NCI-H1105 treated with DMSO at 0.1 percent for 48 hours (cell line): ENCODE data around the gene PROCA1.

ENCODE experiments used
- DNase-seq: peaks from one replicate; lab custom pipeline; 2025; lab: John Stamatoyannopoulos, UW

PROCA1 gene

GRCh38 chr17:28711723-28712031 lies at the start of gene PROCA1:
Gene PROCA1 (minus strand): TSS chr17:28711888. CDS start chr17:28711660, 228 bp downstream.
- DNase-seq: no peak

DNA sequence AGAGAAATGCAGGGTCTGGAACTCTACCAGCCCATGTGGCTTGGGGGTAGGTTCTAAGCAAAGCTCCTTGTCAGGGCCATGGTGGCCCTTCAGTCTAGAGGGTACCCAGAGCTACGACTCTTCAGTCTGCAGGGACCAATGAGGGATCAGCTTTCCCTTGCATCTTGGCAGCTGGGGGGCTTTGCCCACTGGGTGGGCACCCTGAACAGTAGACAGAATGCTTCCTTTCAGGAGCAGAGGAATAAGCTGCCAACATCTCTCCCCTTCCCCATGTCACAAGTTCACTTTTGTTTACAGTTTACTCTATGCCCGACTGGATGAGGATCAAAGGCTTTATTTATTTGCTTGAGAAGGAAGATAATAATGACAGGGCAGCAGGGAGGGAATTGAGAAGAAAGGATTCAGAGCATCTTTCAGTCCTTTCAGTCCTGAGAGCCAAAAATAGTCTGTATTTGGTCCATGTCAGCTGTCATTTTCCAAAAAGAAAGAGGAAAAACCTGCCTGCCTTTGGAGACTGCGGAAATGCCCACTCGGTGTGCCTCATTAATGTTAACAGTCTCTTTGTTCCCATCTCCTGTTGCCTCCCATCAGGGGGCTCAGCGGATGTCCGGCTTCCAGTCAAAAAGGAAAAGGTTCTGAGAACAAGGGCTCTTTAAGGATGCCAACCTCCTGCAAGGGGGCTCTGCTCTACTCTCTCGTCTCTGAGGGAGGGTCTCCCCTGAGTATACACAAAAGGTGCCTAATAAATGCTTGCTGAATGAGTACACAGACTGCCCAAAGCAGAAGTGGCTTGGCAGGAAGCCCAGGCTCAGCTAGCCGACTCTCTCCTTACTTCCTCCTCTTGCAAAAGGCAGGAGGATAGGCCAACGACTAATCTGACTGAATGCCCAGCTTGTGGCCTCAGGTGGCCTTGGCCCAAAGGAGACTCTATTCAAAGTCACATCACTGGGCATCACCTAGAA lies 49.2 kb upstream of the PROCA1 start:
- no peak for DNase-seq

DNA sequence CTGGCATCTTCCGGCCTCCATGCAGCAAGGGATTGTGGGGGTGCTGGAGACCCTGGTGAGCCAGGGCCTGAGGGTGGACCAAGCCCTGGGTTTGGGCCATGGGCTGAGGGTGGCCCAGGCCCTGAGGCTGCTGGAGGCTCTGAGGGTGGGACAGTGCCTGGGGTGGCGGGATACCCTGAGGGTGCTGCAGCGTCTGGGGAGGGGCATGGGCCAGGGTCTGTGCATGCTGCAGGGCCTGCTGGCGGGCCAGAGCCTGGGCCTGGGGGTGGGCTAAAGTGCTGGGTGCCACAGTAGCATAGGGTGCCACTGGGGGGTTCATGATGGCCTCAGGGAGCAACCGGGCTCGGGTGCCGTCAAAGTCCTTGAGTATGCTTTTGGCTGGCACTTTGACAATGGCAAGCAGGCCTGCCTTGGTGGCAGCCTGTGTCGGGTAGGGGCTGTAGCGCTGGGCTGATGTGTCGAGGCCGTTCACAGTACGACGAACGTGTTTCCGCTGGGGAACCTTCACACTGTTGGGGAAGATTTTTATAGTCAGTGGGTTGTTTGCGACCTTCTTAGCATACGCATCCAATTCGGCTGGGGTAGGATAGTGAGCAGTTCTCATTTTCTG lies 47.7 kb upstream of the PROCA1 start:
- no peak for DNase-seq

DNA sequence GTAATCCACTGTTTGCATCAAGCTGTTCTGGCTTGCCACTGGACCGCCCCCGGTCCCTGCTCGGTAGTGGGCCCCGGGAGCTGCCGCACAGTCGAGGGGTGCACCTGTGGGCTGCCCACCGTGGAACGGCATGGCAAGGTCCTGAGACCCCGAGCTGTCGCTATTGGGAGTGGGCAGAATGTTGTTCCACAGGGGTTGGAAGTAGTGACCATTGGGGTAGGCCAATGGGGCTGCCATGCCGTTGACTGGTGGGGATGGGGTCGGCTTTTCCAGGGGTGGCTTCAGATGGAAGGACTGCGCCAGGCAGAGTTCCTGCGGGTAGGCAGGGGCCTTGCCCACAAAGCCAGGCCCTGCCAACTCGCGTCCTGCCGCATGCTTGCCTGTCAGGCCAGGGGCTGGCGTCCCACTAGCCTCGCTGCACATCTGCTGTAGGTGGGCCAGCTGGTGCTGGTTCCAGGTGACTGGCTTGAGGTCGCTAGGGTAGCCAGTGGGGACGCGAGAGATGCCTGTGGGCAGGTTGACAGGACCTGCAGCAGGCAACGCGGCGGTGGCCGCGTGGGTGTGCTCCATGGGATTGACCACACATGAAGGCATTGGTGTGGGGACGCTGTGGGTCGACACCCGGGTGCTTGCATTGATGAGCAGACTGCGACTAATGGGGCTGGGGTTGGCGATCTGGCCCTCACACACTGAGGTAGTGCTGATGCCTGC lies 46.9 kb upstream of the PROCA1 start:
- no peak for DNase-seq

GRCh38 chr17:28756049-28756804 lies 44.5 kb upstream of the PROCA1 start:
- no peak for DNase-seq

- DNase-seq: no peak
Observed at GRCh38 chr17:28755486-28755885, 43.8 kb upstream of the PROCA1 start.

- DNase-seq: no peak
Observed at GRCh38 chr17:28751600-28752366, 40.1 kb upstream of the PROCA1 start.

GRCh38 chr17:28750178-28751047 lies 38.7 kb upstream of the PROCA1 start:
- peak; percentile 85 for DNase-seq

DNA sequence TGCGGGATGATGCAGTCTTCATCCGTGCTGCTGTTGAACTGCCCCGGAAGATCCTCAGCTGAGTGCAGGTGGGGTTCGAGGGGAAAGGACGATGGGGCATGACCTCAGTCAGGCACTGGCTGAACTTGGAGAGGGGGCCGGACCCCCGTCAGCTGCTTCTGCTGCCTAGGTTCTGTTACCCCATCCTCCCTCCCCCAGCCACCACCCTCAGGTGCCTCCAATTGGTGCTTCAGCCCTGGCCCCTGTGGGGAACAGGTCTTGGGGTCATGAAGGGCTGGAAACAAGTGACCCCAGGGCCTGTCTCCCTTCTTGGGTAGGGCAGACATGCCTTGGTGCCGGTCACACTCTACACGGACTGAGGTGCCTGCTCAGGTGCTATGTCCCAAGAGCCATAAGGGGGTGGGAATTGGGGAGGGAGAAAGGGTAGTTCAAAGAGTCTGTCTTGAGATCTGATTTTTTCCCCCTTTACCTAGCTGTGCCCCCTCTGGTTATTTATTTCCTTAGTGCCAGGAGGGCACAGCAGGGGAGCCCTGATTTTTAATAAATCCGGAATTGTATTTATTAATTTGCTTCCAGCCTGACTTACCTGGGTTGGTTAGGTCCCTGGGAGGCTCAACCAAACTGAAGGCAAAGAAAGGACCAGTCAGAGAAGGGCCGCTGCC lies 38.0 kb upstream of the PROCA1 start:
- no peak for DNase-seq

GRCh38 chr17:28748852-28749515 lies 37.3 kb upstream of the PROCA1 start:
- no peak for DNase-seq

- no peak for DNase-seq
Observed at GRCh38 chr17:28747801-28748750, 36.4 kb upstream of the PROCA1 start.

DNA sequence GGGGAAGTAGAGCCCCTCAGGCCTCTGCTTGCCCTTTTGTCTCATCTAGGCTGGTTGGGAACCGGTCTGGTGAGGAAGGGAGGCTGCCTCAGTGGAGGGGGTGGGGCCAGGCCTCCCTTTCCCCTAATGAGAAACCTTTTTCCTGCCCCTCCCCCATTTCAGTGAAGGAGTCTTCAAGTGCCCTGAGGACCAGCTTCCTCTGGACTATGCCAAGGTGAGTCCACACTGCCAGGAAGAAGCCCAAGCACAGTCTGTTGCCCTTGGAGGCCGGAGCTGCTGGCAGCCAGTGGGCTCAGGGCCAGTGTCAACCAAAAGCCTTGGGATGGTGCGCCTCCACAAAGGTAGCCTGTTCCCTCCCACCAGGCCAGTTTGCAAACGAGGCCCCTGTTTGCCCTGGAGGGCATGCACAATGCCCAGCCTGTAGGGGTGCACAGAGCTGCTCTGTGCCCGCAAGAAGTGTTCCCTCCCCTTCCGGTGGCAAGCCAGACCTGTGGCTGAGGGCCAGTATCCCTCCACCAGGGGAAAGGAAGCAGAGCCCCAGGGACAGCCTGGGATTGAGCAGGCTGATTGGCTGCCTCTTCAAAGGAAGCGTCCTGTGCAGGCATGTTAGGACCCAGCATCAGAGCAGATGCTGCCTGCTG lies 35.5 kb upstream of the PROCA1 start:
- DNase-seq: no peak

DNA sequence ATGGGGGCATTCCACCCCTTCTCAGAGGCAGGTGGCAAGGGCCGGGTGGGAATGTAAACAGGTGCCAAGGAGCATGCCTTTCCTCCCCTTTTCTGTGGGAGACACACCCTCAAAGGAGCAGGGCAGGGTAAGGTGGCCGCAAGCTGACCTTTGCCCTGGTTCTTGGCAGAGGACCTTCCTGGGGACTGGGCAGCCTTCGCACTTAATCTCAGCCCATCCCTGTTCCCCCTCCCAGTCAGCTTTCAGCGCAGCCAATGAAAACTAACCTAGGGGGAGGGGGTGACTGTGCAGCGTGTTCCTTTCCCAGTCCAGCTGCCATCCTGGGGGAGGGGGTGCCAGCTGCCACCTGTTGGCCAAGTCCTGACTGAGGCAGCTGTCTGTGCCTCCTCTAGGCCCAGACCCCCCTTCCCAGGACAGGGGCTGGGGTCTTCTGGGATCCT lies 34.9 kb upstream of the PROCA1 start:
- DNase-seq: no peak

GRCh38 chr17:28745786-28746411 lies 34.2 kb upstream of the PROCA1 start:
- DNase-seq: no peak

GRCh38 chr17:28744972-28745785 lies 33.5 kb upstream of the PROCA1 start:
- peak; percentile 20 for DNase-seq
